Lower leg skin (tissue), 4 donors: ENCODE results near the gene MITF. TPM values are rescaled to one million over a fixed set of nuclear protein-coding genes. Genes with fewer than 3 reads are reported as not detected.

Source experiments
- DNase-seq, 2 donors: peaks; one replicate each; pipeline ENCODE4 v3.0.0-alpha.2; 2019; ENCODE audit warnings: low spot score in 2 of 2
- H3K4me3 ChIP-seq: fragments of 200-600 bp; sonication (generic); 2 replicates; pipeline ENCODE4 v1.5.1; 2017; ENCODE audit warnings: mild to moderate bottlenecking, low read depth; ENCODE audit not compliant: poor library complexity, severe bottlenecking
- POLR2A ChIP-seq, 2 donors: fragments of 450-650 bp; IDR thresholded peaks; one replicate each; pipeline ENCODE4 v1.6.1; 2016 to 2017; ENCODE audit warnings: antibody characterized with exemption in 2 of 2, mild to moderate bottlenecking in 1 of 2, moderate library complexity in 1 of 2
- WGBS, 2 donors: methylation state at CpG; one replicate each; pipeline ENCODE4 v1.1.5; 2018; 5-methylcytosine and 5-hydroxymethylcytosine counted together
- intact Hi-C: fragments of 100-400 bp; cut with DNase I; formaldehyde crosslinking; loops from one replicate; pipeline ENCODE4 v1.15.0; 2023; ENCODE audit warnings: low total_unique reads
- total RNA-seq, 4 donors: library from RNA; depleted of rRNA; stranded (reverse); fragments of >200 nt; gene quantifications; one replicate each; pipeline ENCODE4 v1.1.0, GENCODE V29; 2016
- TF ChIP-seq, protein P1 (sequence below), 3 donors: fragments of 450-650 bp; IDR thresholded peaks; one replicate each; pipeline ENCODE4 v1.5.1; 2016; ENCODE audit warnings: antibody characterized with exemption in 3 of 3, mild to moderate bottlenecking in 3 of 3, moderate library complexity in 2 of 3

Gene MITF
- total RNA-seq, 4 donors from 2014 or later = 12.9 to 22.9 (median 17.1) TPM

DNA sequence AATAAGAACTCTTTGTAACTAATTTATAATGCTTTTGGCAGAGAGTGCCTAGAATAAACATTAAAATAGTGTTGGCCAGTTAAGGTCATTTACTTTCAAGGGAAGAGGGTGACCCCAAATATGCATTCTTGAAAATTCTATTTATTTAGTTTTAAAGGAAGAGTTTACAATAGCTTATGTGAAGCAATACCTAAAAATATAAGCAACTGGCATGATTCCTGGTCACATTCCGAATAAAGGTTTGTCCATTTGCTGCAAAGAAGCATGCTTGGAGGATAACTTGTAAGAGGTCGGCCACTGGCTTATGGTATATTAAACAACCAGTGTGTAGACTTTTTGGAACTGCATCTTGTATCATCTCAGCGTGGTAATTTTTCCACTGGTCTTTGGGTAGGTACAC is 10.2 kb downstream of the MITF start:
- DNase-seq = no peak
- TF ChIP-seq, protein P1, sequence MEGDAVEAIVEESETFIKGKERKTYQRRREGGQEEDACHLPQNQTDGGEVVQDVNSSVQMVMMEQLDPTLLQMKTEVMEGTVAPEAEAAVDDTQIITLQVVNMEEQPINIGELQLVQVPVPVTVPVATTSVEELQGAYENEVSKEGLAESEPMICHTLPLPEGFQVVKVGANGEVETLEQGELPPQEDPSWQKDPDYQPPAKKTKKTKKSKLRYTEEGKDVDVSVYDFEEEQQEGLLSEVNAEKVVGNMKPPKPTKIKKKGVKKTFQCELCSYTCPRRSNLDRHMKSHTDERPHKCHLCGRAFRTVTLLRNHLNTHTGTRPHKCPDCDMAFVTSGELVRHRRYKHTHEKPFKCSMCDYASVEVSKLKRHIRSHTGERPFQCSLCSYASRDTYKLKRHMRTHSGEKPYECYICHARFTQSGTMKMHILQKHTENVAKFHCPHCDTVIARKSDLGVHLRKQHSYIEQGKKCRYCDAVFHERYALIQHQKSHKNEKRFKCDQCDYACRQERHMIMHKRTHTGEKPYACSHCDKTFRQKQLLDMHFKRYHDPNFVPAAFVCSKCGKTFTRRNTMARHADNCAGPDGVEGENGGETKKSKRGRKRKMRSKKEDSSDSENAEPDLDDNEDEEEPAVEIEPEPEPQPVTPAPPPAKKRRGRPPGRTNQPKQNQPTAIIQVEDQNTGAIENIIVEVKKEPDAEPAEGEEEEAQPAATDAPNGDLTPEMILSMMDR (IDR thresholded peaks at IDR 0.05) = no peak
- no peak for TF ChIP-seq POLR2A (IDR thresholded peaks at IDR 0.05)
- intact Hi-C loops = no loop called here
- WGBS, 2 donors = 90 to 94% methylated on average over 3 of the region's 3 CpGs
- no peak overlapping the region for H3K4me3 ChIP-seq

DNA sequence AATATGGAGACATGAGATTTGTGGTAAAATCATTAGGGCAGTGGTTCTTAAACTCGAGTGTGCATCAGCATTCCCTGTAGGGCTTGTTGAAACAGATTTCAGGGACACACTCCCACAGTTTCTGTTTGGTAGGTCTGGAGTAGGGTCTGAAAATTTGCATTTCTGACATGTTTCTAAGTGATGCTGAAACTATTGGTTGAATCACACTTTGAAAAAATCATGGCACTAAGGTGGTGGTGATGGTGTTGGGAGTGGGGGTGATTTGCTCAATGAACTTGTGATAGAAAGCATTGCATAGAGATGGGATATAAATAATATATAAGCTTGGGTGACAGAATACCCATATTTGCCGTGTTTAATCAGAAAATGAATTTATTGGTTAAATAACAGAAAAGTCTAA is 11.3 kb downstream of the MITF start:
- DNase-seq = no peak
- no peak overlapping the region for H3K4me3 ChIP-seq
- TF ChIP-seq POLR2A (IDR thresholded peaks at IDR 0.05) = no peak
- TF ChIP-seq, protein P1 (IDR thresholded peaks at IDR 0.05) = no peak
- 72 to 85% methylated on average over 2 of the region's 2 CpGs for WGBS, 2 donors
- intact Hi-C loops = no loop called here

DNA sequence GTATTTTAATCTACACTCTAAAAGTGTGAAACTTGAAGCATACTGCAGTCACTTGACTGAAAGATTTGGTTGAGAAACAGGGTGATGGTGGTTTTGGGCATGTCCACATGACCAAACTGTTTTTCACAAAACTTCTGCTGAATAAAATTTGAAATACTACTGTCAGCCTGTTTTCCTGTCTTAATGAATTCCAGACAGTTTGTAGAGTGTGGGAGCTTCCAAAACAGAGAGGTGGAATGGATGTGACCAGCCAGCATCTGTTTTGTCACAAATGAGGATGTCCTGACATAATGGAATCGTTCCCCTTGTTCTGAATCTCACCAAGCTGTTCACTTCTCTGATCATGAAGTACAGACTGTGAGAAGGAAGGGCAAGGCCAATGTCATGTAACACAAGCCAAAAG is 11.8 kb downstream of the MITF start:
- no peak for DNase-seq
- TF ChIP-seq POLR2A (IDR thresholded peaks at IDR 0.05) = no peak
- TF ChIP-seq, protein P1 (IDR thresholded peaks at IDR 0.05) = no peak
- intact Hi-C loops = no loop called here
- H3K4me3 ChIP-seq = no peak overlapping the region
- 57 to 59% methylated on average over 1 of the region's 1 CpG for WGBS, 2 donors

DNA sequence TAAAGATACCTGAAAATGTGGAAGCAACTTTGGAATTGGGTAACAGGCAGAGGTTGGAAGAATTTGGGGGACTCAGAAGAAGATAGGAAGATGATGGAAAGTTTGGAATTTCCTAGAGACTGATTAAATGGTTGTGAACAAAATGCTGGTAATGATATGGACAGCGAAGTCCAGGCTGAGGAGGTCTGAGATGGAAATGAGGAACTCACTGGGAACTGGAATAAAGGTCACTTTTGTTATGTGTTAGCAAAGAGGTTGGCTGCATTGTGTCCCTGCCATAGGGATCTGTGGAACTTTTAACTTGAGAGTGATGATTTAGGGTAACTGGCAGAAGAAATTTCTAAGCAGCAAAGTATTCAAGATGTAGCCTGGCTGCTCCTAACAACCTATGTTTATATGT is 13.0 kb downstream of the MITF start:
- intact Hi-C loops = no loop called here
- DNase-seq = no peak
- no peak for TF ChIP-seq POLR2A (IDR thresholded peaks at IDR 0.05)
- TF ChIP-seq, protein P1 (IDR thresholded peaks at IDR 0.05) = no peak
- 79 to 92% methylated on average over 1 of the region's 1 CpG for WGBS, 2 donors
- no peak overlapping the region for H3K4me3 ChIP-seq

DNA sequence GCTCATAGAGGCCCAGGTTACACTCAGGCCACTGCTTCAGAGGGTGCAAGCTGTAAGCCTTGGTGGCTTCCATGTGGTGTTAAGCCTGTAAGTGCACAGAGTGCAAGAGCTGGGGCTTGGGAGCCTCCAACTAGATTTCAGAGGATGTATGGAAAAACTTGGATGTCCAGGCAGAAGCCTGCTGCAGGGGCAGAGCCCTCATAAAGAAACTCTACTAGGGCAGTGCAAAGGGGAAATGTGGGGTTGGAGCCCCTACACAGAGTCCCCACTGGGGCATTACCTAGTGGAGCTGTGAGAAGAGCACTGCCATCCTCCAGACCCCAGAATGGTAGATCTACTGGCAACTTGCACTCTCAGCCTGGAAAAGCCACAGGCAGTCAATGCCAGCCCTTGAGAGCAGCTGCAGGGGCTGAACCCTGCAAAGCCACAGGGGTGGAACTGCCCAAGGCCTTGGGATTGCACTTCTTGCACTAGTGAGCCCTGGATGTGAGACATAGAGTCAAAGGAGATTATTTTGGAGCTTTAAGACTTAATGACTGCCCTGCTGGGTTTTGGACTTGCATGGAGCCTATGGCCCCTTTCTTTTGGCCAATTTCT is 14.0 kb downstream of the MITF start:
- TF ChIP-seq, protein P1 (IDR thresholded peaks at IDR 0.05) = no peak
- TF ChIP-seq POLR2A (IDR thresholded peaks at IDR 0.05) = no peak
- DNase-seq = no peak
- intact Hi-C loops = no loop called here
- no peak overlapping the region for H3K4me3 ChIP-seq

DNA sequence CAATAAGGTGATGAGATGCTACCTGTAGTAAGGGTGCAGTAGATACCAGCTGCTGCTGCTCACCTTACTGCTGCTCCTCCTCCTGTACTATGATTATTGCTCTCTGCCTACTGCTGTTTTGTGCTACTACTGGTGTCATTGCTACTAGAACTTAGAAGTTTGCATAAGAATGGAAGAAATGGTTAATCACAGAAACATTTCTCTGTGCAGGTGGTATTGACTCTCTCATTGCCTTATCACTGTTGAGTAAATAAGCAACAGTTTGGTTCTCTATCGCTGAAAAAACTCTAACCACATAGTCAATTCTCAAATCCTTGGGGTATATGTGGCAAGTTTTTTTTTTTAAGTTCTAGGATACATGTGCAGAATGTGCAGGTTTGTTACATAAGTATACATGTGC is 16.5 kb downstream of the MITF start:
- H3K4me3 ChIP-seq = no peak overlapping the region
- TF ChIP-seq POLR2A (IDR thresholded peaks at IDR 0.05) = no peak
- TF ChIP-seq, protein P1 (IDR thresholded peaks at IDR 0.05) = no peak
- no peak for DNase-seq
- WGBS, 2 donors = 91 to 95% methylated on average over 1 of the region's 1 CpG
- intact Hi-C loops = no loop called here
